Measurements from ENCODE around the gene STON2. TPM values are rescaled to one million over a fixed set of nuclear protein-coding genes. Genes with fewer than 3 reads are reported as not detected.

STON2 gene
- total and polyA plus RNA-seq, 9 donors: 4.8 to 28.7 (median 17.3) TPM

- peak; percentile 18 for TF ChIP-seq POLR2A (IDR thresholded peaks at IDR 0.05)
- no peak for TF ChIP-seq EP300 (IDR thresholded peaks at IDR 0.05)
- TF ChIP-seq CTCF (IDR thresholded peaks at IDR 0.05): no peak
- 1 to 2% (median 1%) methylated on average over 34 to 78 of the region's 79 CpGs for WGBS, 3 donors
- Histone ChIP-seq H3K27ac (peak overlapping the region in 1 of 2 donors; percentile 46), H3K4me1 (ENCODE audit: insufficient read depth) (peaks cover 2% of the 10 kb centered on the region), H3K4me3 (peak overlapping the region; percentile 51), H3K36me3 (no peaks in the 10 kb centered on the region), H3K27me3 (no peaks in the 10 kb centered on the region), H3K9me3 (no peaks in the 10 kb centered on the region)
- intact Hi-C loops (cut with DNase I): no loop called here
- DNase-seq: peak; percentile 71 to 88 (median 80)
Observed at GRCh38 chr14:81436296-81437138, 36.4 kb upstream of the STON2 start.

- DNase-seq: peak; percentile 43 to 75 (median 73)
- intact Hi-C loops (cut with DNase I): no loop called here
- H3K4me1 ChIP-seq (ENCODE audit: insufficient read depth): peaks cover 2% of the 10 kb centered on the region
- 0 to 1% (median 1%) methylated on average over 43 to 73 of the region's 73 CpGs for WGBS, 3 donors
- peak overlapping the region in 1 of 2 donors; percentile 46 for H3K27ac ChIP-seq
- H3K27me3 ChIP-seq: no peaks in the 10 kb centered on the region
- H3K36me3 ChIP-seq: no peaks in the 10 kb centered on the region
- peak overlapping the region; percentile 51 for H3K4me3 ChIP-seq
- TF ChIP-seq EP300 (IDR thresholded peaks at IDR 0.05): no peak
- peak in 1 of 3 donors; percentile 28 for TF ChIP-seq CTCF (IDR thresholded peaks at IDR 0.05)
- TF ChIP-seq POLR2A (IDR thresholded peaks at IDR 0.05): no peak
- no peaks in the 10 kb centered on the region for H3K9me3 ChIP-seq
Observed at GRCh38 chr14:81435391-81436295, 35.5 kb upstream of the STON2 start.

GRCh38 chr14:81435048-81435390 lies 34.9 kb upstream of the STON2 start:
- no peak overlapping the region for H3K27ac ChIP-seq
- intact Hi-C loops (cut with DNase I): no loop called here
- no peak overlapping the region for H3K4me3 ChIP-seq
- peaks cover 5% of the 10 kb centered on the region for H3K4me1 ChIP-seq (ENCODE audit: insufficient read depth)
- H3K27me3 ChIP-seq: no peaks in the 10 kb centered on the region
- TF ChIP-seq POLR2A (IDR thresholded peaks at IDR 0.05) (no peak), EP300 (IDR thresholded peaks at IDR 0.05) (no peak)
- no peaks in the 10 kb centered on the region for H3K9me3 ChIP-seq
- WGBS, 3 donors: 7 to 10% (median 8%) methylated on average over 6 of the region's 6 CpGs
- no peaks in the 10 kb centered on the region for H3K36me3 ChIP-seq
- no peak for DNase-seq

DNA sequence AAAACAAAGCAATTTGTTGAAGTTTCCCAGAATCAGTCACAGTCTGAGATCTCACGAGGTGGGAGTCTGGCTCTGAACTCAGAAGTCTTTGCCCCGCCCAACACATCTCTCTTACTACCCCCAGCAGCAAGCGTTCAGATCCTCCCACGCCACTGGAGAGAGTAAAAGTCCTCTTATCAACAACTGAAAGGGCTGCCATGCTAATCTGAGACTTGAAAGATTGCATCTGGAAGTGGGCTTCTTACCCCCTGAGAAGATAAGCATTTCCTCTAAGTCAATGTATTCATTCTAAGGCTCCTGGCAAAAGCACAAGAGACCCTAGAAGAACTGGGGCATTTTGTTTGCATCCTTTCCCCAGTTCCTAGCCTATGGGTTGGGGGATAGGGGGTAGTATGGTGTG lies 34.1 kb upstream of the STON2 start:
- Histone ChIP-seq H3K36me3 (no peaks in the 10 kb centered on the region), H3K4me3 (no peak overlapping the region), H3K27ac (no peak overlapping the region), H3K9me3 (no peaks in the 10 kb centered on the region), H3K27me3 (no peaks in the 10 kb centered on the region), H3K4me1 (ENCODE audit: insufficient read depth) (peaks cover 5% of the 10 kb centered on the region)
- no peak for DNase-seq
- TF ChIP-seq EP300 (IDR thresholded peaks at IDR 0.05): no peak
- no peak for TF ChIP-seq CTCF (IDR thresholded peaks at IDR 0.05)
- no peak for TF ChIP-seq POLR2A (IDR thresholded peaks at IDR 0.05)
- 26 to 44% (median 35%) methylated on average over 4 of the region's 4 CpGs for WGBS, 3 donors
- intact Hi-C loops (cut with DNase I): no loop called here

All from ovary (tissue), 9 donors.